KOPT-K1 (cell line): ENCODE results near the gene INTS1.

Experiments
- H3K27ac ChIP-seq: fragments of 200-600 bp; sonication (generic); 2 replicates; pipeline ENCODE4 v1.5.1; 2016; ENCODE audit warnings: antibody characterized with exemption, mild to moderate bottlenecking, low read depth, low read length; ENCODE audit not compliant: poor library complexity, severe bottlenecking
- H3K36me3 ChIP-seq: fragments of 200-600 bp; sonication (generic); 2 replicates; pipeline ENCODE4 v1.5.1; 2017; ENCODE audit warnings: antibody characterized with exemption, mild to moderate bottlenecking, low read length, moderate library complexity; ENCODE audit not compliant: insufficient read depth
- H3K9me3 ChIP-seq: fragments of 200-600 bp; sonication (generic); 2 replicates; pipeline ENCODE4 v1.5.1; 2017; ENCODE audit warnings: antibody characterized with exemption, low read length, mild to moderate bottlenecking; ENCODE audit not compliant: insufficient read depth, poor library complexity, severe bottlenecking

INTS1 gene

GRCh38 chr7:1544896-1545416 is 40.8 kb upstream of the INTS1 start:
- peaks cover 63% of the 10 kb centered on the region for H3K36me3 ChIP-seq
- no peak overlapping the region for H3K27ac ChIP-seq
- H3K9me3 ChIP-seq: no peaks in the 10 kb centered on the region

- Histone ChIP-seq H3K36me3 (peaks cover 69% of the 10 kb centered on the region), H3K9me3 (no peaks in the 10 kb centered on the region), H3K27ac (no peak overlapping the region)
Observed at GRCh38 chr7:1544178-1544895, 40.1 kb upstream of the INTS1 start.

- Histone ChIP-seq H3K27ac (no peak overlapping the region), H3K36me3 (peaks cover 70% of the 10 kb centered on the region), H3K9me3 (no peaks in the 10 kb centered on the region)
Observed at GRCh38 chr7:1543826-1544177, 39.6 kb upstream of the INTS1 start.

GRCh38 chr7:1542841-1543747 is 38.9 kb upstream of the INTS1 start:
- Histone ChIP-seq H3K9me3 (no peaks in the 10 kb centered on the region), H3K27ac (no peak overlapping the region), H3K36me3 (peaks cover 77% of the 10 kb centered on the region)

GRCh38 chr7:1542329-1542728 is 38.1 kb upstream of the INTS1 start:
- no peaks in the 10 kb centered on the region for H3K9me3 ChIP-seq
- H3K27ac ChIP-seq: no peak overlapping the region
- H3K36me3 ChIP-seq: peaks cover 85% of the 10 kb centered on the region

GRCh38 chr7:1541431-1542162 is 37.4 kb upstream of the INTS1 start:
- Histone ChIP-seq H3K36me3 (peaks cover 92% of the 10 kb centered on the region), H3K27ac (no peak overlapping the region), H3K9me3 (no peaks in the 10 kb centered on the region)

GRCh38 chr7:1540776-1541271 is 36.6 kb upstream of the INTS1 start:
- no peak overlapping the region for H3K27ac ChIP-seq
- no peaks in the 10 kb centered on the region for H3K9me3 ChIP-seq
- peaks cover 99% of the 10 kb centered on the region for H3K36me3 ChIP-seq

GRCh38 chr7:1539882-1540775 is 35.9 kb upstream of the INTS1 start:
- Histone ChIP-seq H3K27ac (no peak overlapping the region), H3K9me3 (no peaks in the 10 kb centered on the region), H3K36me3 (peaks cover 99% of the 10 kb centered on the region)

- no peaks in the 10 kb centered on the region for H3K9me3 ChIP-seq
- peaks cover 99% of the 10 kb centered on the region for H3K36me3 ChIP-seq
- no peak overlapping the region for H3K27ac ChIP-seq
Observed at GRCh38 chr7:1539181-1539881, 35.1 kb upstream of the INTS1 start.

- H3K9me3 ChIP-seq: no peaks in the 10 kb centered on the region
Observed at GRCh38 chr7:1538544-1539180, 34.5 kb upstream of the INTS1 start.

GRCh38 chr7:1537535-1538412 is 33.6 kb upstream of the INTS1 start:
- Histone ChIP-seq H3K27ac (no peak overlapping the region), H3K9me3 (no peaks in the 10 kb centered on the region), H3K36me3 (peaks cover 99% of the 10 kb centered on the region)

More at GRCh38 chr7:1538544-1539180, 34.5 kb upstream of the INTS1 start:
- Histone ChIP-seq H3K36me3 (peaks cover 99% of the 10 kb centered on the region), H3K27ac (no peak overlapping the region)

GRCh38 chr7:1536743-1537534 is 32.8 kb upstream of the INTS1 start:
- H3K36me3 ChIP-seq: peaks cover 96% of the 10 kb centered on the region
- H3K27ac ChIP-seq: no peak overlapping the region
- no peaks in the 10 kb centered on the region for H3K9me3 ChIP-seq
